Mesendoderm (in vitro differentiated cells): ENCODE data around the gene MOB1A.
A peak's percentile ranks its signal among the peaks of the same experiment; 100 is the strongest.
"Not testable (repeated sequence)": the region's sequence is repeated elsewhere in the genome, so short reads cannot be mapped to it uniquely, and the experiment has no call there.

Experiments used
- DNase-seq: peaks from one replicate; pipeline ENCODE4 v3.0.0; 2013
- H2AK5ac ChIP-seq: 2 replicates; pipeline ENCODE4 v1.6.1; 2013; ENCODE audit warnings: low read length, inconsistent platforms
- H2BK120ac ChIP-seq: 2 replicates; pipeline ENCODE4 v1.6.1; 2013; ENCODE audit warnings: low read depth, mild to moderate bottlenecking, low read length, moderate library complexity, mixed read lengths
- H2BK15ac ChIP-seq: replicated peaks from 2 replicates; pipeline ENCODE4 v1.6.1; 2013; ENCODE audit warnings: low read depth, mild to moderate bottlenecking, moderate library complexity
- H2BK5ac ChIP-seq: 2 replicates; pipeline ENCODE4 v1.6.1; 2013; ENCODE audit warnings: low read length, inconsistent platforms
- H3K18ac ChIP-seq: 2 replicates; pipeline ENCODE4 v1.6.1; 2013; ENCODE audit warnings: mild to moderate bottlenecking, low read length, mixed read lengths
- H3K23ac ChIP-seq: one replicate; pipeline ENCODE4 v1.6.1; 2013; ENCODE audit warnings: low read length
- H3K27ac ChIP-seq: 2 replicates; pipeline ENCODE4 v1.5.1; 2013; ENCODE audit warnings: low read depth, mild to moderate bottlenecking, inconsistent platforms, low read length, moderate library complexity
- H3K27me3 ChIP-seq: 2 replicates; pipeline ENCODE4 v1.6.1; 2013; ENCODE audit warnings: low read length, control low read depth, mild to moderate bottlenecking, inconsistent platforms; ENCODE audit not compliant: insufficient read depth, poor library complexity
- H3K36me3 ChIP-seq: 2 replicates; pipeline ENCODE4 v1.6.1; 2013; ENCODE audit warnings: low read length, inconsistent platforms; ENCODE audit not compliant: control insufficient read depth, insufficient read depth
- H3K4ac ChIP-seq: one replicate; pipeline ENCODE4 v1.6.1; 2013; ENCODE audit warnings: low read depth, mild to moderate bottlenecking, low read length, moderate library complexity
- H3K4me1 ChIP-seq: 2 replicates; pipeline ENCODE4 v1.6.1; 2013; ENCODE audit warnings: low read depth, low read length, inconsistent platforms; ENCODE audit not compliant: control insufficient read depth
- H3K4me2 ChIP-seq: 2 replicates; pipeline ENCODE4 v1.6.1; 2013; ENCODE audit warnings: low read length
- H3K4me3 ChIP-seq: 2 replicates; pipeline ENCODE4 v1.5.1; 2013; ENCODE audit warnings: mild to moderate bottlenecking, low read length
- H3K56ac ChIP-seq: one replicate; pipeline ENCODE4 v1.6.1; 2013; ENCODE audit warnings: low read length
- H3K79me1 ChIP-seq: 2 replicates; pipeline ENCODE4 v1.6.1; 2013; ENCODE audit warnings: low read length, inconsistent platforms
- H3K79me2 ChIP-seq: 2 replicates; pipeline ENCODE4 v1.6.1; 2013; ENCODE audit warnings: mild to moderate bottlenecking, low read length; ENCODE audit not compliant: control insufficient read depth, insufficient read depth
- H3K9ac ChIP-seq: 2 replicates; pipeline ENCODE4 v1.6.1; 2013; ENCODE audit warnings: low read length, inconsistent platforms
- H4K5ac ChIP-seq: one replicate; pipeline ENCODE4 v1.6.1; 2013; ENCODE audit warnings: low read length
- H4K8ac ChIP-seq: one replicate; pipeline ENCODE4 v1.6.1; 2013; ENCODE audit warnings: low read depth, mild to moderate bottlenecking, control low read depth, low read length, moderate library complexity
- WGBS: extraction: QIAGEN DNeasy Blood & Tissue Kit; methylation state at CpG from one replicate; pipeline ENCODE4 v1.1.7; 2013; ENCODE audit warnings: low lambda C conversion rate, missing lambda C conversion rate; ENCODE audit not compliant: insufficient coverage; ENCODE audit errors: extremely low coverage; 5-methylcytosine and 5-hydroxymethylcytosine counted together

The MOB1A gene

DNA sequence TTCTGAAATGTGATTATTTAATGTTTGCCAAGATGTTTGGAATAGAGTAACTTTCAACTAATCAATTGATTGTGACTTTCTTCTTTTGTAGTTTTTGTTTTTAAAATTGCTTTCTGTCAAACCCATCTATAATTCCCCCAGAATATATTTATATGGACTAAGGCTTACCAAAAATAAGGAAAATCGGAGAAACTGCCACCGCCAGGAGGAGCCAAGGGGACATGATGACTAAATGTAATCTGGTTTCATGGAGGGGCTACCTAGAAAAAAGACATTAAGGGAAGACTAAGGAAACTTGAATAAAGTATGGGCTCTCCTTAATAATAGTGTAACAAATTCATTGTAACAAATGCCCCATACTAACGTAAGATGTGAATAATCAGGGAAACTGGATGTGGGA is 50.5 kb downstream of the MOB1A start:
- WGBS: no CpG with 5 or more reads among the region's 3 CpGs
- no peak overlapping the region for H4K8ac ChIP-seq
- no peak overlapping the region for H3K27ac ChIP-seq
- no peak overlapping the region for H3K4me2 ChIP-seq
- no peaks in the 10 kb centered on the region for H3K36me3 ChIP-seq
- no peak overlapping the region for H3K4ac ChIP-seq
- H3K4me3 ChIP-seq: no peak overlapping the region
- no peak overlapping the region for H3K9ac ChIP-seq
- no peak overlapping the region for H4K5ac ChIP-seq
- H2BK5ac ChIP-seq: no peak overlapping the region
- no peak overlapping the region for H3K56ac ChIP-seq
- H3K79me2 ChIP-seq: no peaks in the 10 kb centered on the region
- no peak overlapping the region for H3K23ac ChIP-seq
- no peak overlapping the region for H2AK5ac ChIP-seq
- H3K27me3 ChIP-seq: no peaks in the 10 kb centered on the region
- H3K18ac ChIP-seq: no peak overlapping the region
- H2BK120ac ChIP-seq: no peak overlapping the region
- DNase-seq: peak; percentile 51
- H2BK15ac ChIP-seq: no peak overlapping the region
- H3K79me1 ChIP-seq: no peaks in the 10 kb centered on the region
- no peaks in the 10 kb centered on the region for H3K4me1 ChIP-seq

DNA sequence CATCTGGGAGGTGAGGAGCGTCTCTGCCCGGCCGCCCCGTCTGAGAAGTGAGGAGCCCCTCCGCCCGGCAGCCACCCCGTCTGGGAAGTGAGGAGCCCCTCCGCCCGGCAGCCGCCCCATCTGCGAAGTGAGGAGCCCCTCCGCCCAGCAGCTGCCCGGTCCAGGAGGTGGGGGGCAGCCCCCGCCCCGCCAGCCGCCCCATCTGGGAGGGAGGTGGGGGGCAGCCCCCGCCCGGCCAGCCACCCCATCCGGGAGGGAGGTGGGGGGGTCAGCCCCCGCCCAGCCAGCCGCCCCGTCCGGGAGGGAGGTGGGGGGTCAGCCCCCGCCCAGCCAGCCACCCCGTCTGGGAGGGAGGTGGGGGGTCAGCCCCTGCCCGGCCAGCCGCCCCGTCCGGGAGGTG is 54.7 kb downstream of the MOB1A start:
- no CpG with 5 or more reads among the region's 29 CpGs for WGBS
- H3K27ac ChIP-seq, H3K18ac ChIP-seq, H2AK5ac ChIP-seq, H2BK15ac ChIP-seq, H3K79me1 ChIP-seq, H3K56ac ChIP-seq, H3K27me3 ChIP-seq, H2BK120ac ChIP-seq, H4K5ac ChIP-seq, H3K79me2 ChIP-seq, H3K4me3 ChIP-seq, H3K4me1 ChIP-seq, H4K8ac ChIP-seq, H3K4ac ChIP-seq, H3K36me3 ChIP-seq, H3K9ac ChIP-seq, H2BK5ac ChIP-seq, H3K23ac ChIP-seq, H3K4me2 ChIP-seq, DNase-seq: not testable (repeated sequence)

DNA sequence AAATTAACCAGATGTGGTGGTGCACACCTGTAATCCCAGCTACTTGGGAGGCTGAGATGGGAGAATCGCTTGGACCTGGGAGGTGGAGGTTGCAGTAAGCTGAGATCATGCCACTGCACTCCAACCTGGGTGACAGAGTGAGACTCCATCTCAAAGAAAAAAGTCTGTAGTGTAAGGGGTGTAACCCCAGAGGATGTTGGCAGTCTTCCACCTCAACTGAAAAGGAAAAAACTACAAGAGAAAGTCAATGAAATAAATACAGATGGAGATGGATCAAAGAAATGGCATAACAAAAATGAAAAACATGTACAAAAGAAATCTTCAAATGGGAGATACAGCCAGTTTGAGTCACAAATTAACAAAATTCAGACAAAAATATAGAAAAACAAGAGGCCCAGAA is 56.8 kb downstream of the MOB1A start:
- not testable (repeated sequence) for H3K27me3 ChIP-seq, H3K56ac ChIP-seq, DNase-seq, H3K18ac ChIP-seq, H3K4ac ChIP-seq, H3K79me2 ChIP-seq, H4K5ac ChIP-seq, H2AK5ac ChIP-seq, H3K4me3 ChIP-seq, H2BK120ac ChIP-seq, H4K8ac ChIP-seq, H3K9ac ChIP-seq, H3K79me1 ChIP-seq, H3K27ac ChIP-seq, H3K4me2 ChIP-seq, H3K23ac ChIP-seq, H3K36me3 ChIP-seq, H2BK15ac ChIP-seq, H3K4me1 ChIP-seq, H2BK5ac ChIP-seq
- WGBS: no CpG with 5 or more reads among the region's 1 CpG

DNA sequence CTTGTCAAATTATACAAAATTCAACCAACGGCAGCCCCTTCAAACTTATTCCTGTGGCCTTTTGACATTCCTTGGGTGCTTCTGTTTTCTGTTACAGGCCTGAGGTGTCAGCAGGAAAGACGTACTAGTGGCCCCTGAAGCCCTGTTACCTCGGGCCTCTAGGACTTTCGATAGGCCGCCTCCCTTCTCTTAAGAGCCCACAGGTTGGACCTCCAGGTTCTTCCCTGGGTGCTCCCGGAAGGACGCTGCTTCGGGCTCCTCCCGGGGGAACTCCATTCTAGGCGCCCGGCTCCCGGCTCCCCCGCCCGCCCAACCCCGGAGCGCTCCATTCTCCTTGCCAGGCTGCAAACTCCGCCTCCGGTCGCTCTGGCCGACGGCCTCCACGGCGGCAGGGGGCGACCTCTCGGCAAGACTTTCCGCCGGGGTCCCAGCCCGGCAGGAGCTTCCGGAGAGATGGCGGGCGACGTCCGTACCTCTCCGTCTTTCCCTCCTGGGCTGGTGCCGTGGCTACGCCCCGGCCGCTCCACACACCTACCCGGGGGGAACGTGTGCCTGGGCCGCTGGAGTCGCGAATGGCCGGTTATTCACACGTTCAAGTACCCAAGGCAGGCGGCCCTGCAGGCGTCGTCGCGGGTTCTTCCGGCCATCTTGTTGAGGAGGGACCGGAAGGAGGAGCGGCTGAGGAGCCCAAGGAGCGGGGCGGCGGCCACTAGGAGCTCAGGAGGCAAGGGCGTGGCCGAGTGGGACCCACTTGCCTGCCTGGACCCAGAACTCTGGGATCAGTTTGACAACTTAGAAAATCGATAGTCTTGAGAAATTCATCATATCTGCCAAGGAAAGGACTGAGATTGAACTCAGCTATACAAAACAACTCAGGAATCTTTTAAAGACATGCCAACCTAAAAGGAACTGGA is 58.5 kb downstream of the MOB1A start:
- no CpG with 5 or more reads among the region's 59 CpGs for WGBS
- Histone ChIP-seq H3K23ac (peak overlapping the region; percentile 15), H3K9ac (peak overlapping the region; percentile 64), H3K4me3 (peak overlapping the region; percentile 60), H3K27ac (peak overlapping the region; percentile 7), H2BK5ac (no peak overlapping the region), H3K79me1 (no peaks in the 10 kb centered on the region), H4K5ac (no peak overlapping the region), H3K56ac (peak overlapping the region; percentile 83), H2BK15ac (no peak overlapping the region), H3K36me3 (no peaks in the 10 kb centered on the region), H4K8ac (no peak overlapping the region), H3K4me2 (peak overlapping the region; percentile 46), H3K4me1 (no peaks in the 10 kb centered on the region), H3K4ac (no peak overlapping the region), H2BK120ac (no peak overlapping the region), H3K79me2 (no peaks in the 10 kb centered on the region), H3K27me3 (no peaks in the 10 kb centered on the region), H2AK5ac (no peak overlapping the region), H3K18ac (peak overlapping the region; percentile 7)
- peak; percentile 87 for DNase-seq

DNA sequence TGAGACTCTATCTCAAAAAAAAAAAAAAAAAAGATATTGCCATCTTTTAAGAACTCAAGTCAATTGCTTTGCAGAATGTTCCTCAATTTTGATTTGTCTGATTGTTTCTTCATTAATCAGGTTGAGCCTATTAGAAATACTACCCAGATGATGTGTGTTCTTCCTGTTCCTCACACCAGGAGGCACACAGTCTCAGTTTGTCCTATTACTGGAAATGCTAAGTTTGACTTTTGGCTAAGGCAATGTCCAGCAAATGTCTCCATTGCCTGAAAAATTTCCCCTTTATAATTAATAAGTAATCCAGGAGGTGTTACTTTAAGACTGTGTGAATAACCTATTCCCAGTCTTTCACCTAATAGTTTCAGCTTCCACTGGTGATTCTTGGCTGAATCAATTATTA is 59.3 kb downstream of the MOB1A start:
- no peaks in the 10 kb centered on the region for H3K4me1 ChIP-seq
- no peak overlapping the region for H3K4me2 ChIP-seq
- H3K79me2 ChIP-seq: no peaks in the 10 kb centered on the region
- H4K5ac ChIP-seq: no peak overlapping the region
- no peak overlapping the region for H3K23ac ChIP-seq
- no peak overlapping the region for H2BK15ac ChIP-seq
- no peaks in the 10 kb centered on the region for H3K79me1 ChIP-seq
- no peak overlapping the region for H4K8ac ChIP-seq
- no peak overlapping the region for H3K4ac ChIP-seq
- H3K4me3 ChIP-seq: no peak overlapping the region
- H2BK5ac ChIP-seq: no peak overlapping the region
- no peak overlapping the region for H2AK5ac ChIP-seq
- DNase-seq: no peak
- no peaks in the 10 kb centered on the region for H3K36me3 ChIP-seq
- no peaks in the 10 kb centered on the region for H3K27me3 ChIP-seq
- no peak overlapping the region for H3K56ac ChIP-seq
- no peak overlapping the region for H3K18ac ChIP-seq
- no peak overlapping the region for H2BK120ac ChIP-seq
- H3K9ac ChIP-seq: no peak overlapping the region
- H3K27ac ChIP-seq: no peak overlapping the region

DNA sequence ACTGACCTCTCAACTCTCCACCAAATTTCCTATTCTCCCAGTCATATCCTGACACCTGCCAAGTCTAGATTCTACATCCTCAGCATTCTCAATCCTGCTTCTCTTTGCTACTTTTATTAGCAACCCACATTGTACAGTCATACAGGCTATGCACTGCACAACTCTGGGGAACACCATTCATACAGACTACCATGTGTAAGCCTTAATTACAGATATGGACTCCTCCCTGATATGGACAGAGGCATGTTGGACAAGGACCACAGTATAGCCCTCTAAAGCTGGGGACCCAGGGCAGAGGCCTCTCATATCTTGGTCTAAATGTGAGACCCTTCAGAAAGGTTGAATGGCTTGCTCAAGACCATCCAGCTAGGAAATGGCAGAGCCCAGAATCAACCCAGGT is 67.3 kb downstream of the MOB1A start:
- DNase-seq: no peak
- no peak overlapping the region for H3K9ac ChIP-seq
- H2BK5ac ChIP-seq: no peak overlapping the region
- no peak overlapping the region for H3K4me3 ChIP-seq
- no peak overlapping the region for H3K4me2 ChIP-seq
- H3K79me2 ChIP-seq: no peaks in the 10 kb centered on the region
- H4K5ac ChIP-seq: no peak overlapping the region
- H3K27me3 ChIP-seq: no peaks in the 10 kb centered on the region
- no peak overlapping the region for H2BK15ac ChIP-seq
- no peak overlapping the region for H3K23ac ChIP-seq
- peaks cover 7% of the 10 kb centered on the region for H3K4me1 ChIP-seq
- no peak overlapping the region for H2BK120ac ChIP-seq
- no peaks in the 10 kb centered on the region for H3K79me1 ChIP-seq
- no peak overlapping the region for H4K8ac ChIP-seq
- no peak overlapping the region for H2AK5ac ChIP-seq
- H3K56ac ChIP-seq: no peak overlapping the region
- H3K27ac ChIP-seq: no peak overlapping the region
- H3K18ac ChIP-seq: no peak overlapping the region
- H3K36me3 ChIP-seq: no peaks in the 10 kb centered on the region
- H3K4ac ChIP-seq: no peak overlapping the region
